HS-5 (cell line): ENCODE results near the gene ALMS1.
"Not testable (repeated sequence)": the region's sequence is repeated elsewhere in the genome, so short reads cannot be mapped to it uniquely, and the experiment has no call there.

Experiments
- DNase-seq: peaks from one replicate; pipeline ENCODE4 v3.0.0-alpha.2; 2012; ENCODE audit warnings: low read depth

ALMS1 gene

DNA sequence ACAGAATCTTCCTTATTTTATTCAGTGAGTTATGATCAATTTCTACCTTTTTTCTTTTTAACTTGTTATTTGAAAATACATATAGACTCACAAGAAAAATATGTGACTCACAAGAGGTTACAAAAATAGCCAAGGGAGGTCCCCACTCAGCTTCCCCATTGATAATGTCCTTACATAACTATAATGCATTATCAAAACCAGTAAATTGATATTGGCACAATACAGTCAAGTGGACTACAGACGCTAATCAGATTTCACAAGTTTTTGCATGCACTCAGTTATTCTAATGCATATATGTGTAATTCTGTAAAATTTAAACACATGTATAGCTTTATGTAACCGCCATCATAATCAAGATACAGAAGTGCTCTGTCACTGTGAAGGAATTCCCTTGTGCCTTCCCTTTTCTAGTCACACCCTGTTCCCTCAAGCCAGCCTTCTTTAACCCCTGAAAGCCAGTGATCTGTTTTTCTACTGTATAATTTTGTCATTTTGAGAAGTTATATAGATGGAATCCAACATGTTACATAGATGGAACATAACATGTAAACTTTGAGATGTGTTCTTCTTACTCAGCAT lies 118.4 kb downstream of the ALMS1 start:
- DNase-seq, result no peak

DNA sequence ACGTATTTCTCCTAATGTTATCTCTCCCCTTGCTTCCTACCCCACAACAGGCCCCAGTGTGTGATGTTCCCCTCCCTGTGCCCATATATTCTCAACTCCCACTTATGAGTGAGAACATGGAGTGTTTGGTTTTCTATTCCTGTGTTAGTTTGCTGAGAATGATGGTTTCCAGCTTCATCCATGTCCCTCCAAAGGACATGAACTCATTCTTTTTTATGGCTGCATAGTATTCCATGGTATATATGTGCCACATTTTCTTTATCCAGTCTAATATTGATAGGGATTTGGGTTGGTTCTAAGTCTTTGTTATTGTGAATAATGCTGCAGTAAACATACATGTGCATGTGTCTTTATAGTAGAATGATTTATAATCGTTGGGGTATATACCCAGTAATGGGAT lies 119.2 kb downstream of the ALMS1 start:
- not testable (repeated sequence) for DNase-seq

DNA sequence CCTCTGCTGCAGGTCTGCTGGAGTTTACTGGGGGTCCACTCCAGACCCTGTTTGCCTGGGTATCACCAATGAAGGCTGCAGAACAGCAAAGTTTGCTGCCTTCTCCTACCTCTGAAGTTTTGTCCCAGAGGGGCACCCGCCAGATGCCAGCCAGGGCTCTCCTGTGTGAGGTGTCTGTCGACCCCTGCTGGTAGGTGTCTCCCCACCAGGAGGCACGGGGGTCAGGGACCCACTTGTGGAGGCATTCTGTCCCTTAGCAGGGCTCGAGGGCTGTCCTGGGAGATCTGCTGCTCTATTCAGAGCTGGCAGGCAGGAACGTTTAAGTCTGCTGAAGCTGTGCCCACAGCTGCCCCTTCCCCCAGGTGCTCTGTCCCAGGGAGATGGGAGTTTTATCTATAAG lies 124.8 kb downstream of the ALMS1 start:
- DNase-seq, result not testable (repeated sequence)

DNA sequence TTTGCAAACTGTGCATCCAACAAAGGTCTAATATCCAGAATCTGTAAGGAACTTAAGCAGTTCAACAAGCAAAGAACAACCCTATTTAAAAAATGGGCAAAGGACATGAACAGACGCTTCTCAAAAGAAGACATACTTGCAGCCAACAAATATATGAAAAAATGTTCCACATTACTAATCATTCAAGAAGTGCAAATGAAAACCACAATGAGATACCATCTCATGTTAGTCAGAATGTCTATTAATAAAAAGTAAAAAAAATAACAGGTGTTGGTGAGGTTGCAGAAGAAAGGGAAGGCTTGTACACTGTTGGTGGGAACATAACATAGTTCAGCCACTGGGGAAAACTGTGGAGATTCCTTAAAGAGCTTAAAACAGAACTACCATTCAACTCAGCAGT lies 130.4 kb downstream of the ALMS1 start:
- DNase-seq, result no peak

DNA sequence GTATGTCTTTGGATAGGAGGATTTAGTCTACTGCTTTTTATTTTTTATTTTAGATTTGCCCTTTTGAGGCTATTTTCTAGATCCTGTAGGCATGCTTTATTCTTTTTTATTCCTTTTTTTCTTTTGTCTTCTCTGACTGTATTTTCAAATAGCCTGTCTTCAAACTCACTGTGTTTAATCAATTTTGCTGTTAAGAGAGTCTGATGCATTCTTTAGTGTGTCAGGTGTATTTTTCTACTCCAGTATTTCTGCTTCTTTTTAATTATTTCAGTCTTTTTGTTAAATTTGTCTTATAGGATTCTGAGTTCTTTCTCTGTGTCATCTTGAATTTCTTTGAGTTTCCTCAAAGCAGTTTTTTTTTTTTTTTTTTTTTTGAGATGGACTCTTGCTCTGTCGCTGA lies 143.1 kb downstream of the ALMS1 start:
- DNase-seq, result no peak

DNA sequence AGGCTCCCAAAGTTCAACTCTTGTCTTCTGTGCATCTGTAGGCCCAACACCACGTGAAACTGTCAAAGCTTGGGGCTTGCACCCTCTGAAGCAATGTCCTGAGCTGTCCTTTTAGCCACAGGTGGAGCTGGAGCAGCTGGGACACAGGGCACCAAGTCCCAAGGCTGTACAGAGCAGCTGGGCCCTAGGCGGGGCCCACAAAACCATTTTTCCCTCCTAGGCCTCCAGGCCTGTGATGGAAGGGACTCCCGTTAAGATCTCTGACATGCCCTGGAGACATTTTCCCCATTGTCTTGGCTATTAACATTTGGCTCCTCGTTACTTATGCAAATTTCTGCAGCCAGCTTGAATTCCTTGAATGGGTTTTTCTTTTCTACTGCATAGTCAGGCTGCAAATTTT lies 145.1 kb downstream of the ALMS1 start:
- not testable (repeated sequence) for DNase-seq

DNA sequence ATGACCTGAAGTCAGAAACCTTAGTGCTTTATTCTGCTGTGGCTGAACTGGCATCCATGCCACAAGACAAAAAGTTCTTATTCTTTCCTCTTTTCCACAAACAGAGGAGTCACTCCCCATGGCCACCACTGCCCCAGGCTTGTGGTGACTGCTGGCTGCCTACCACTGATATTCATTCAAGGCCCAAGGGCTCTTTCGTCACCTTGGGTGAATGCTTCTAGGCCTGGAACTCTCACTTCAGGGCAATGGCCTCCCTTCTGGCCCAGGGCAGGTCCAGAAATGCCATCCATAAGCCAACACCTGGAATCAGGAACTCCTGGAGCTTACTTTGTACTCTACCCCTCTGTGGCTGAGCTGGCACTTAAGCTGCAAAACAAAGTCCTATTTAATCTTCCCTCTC lies 146.7 kb downstream of the ALMS1 start:
- DNase-seq, result no peak

DNA sequence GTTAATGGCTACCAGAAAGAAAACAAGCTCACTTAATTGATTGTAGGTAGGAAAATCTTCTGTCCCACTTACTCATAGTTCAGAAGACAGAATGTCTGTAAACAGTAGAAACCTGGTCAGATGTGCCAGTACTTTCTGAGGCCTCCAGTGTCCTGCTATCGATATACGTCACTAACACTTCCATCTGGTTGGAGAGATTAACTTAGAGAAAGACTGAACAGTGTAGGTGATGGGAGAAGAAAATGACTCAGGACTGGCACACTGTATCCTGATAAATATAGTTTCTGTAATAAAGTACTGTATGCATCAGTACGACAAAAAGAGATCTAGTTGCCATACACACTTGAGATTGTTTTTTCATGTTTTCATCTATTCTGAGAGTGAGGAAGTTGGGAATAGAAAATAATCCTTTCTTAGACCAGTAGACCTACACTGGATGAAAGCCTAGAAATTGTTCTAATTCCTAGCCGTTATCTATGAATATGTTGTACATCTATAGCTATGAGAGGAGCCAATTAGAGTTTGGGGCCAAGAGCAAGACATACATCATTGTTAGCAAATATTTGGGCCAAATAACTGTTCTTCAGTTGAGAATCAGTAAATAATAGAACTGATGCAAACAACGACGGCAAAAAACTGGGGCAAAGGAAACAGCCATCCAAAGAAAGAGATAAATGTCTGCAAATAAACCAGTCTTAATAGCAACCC lies 150.7 kb downstream of the ALMS1 start:
- DNase-seq, result no peak

DNA sequence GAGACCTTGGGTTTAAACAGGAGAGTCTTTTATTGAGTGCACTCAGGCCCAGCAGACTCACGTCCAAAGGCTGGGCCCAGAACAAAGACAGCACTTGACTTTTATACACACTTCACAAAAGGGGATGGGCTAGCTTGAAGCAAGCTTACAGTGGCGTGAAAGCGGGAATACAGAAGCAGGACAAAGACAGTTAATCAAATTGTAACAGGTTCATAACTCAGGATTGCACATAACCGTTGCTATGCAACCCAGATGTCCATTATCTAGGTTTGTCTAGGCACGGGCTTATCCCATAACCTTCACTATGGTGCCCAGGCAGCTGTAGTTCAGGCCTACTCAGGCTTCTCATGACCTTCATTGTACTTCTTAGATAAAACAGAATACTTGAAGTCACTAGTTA lies 175.2 kb downstream of the ALMS1 start:
- not testable (repeated sequence) for DNase-seq

DNA sequence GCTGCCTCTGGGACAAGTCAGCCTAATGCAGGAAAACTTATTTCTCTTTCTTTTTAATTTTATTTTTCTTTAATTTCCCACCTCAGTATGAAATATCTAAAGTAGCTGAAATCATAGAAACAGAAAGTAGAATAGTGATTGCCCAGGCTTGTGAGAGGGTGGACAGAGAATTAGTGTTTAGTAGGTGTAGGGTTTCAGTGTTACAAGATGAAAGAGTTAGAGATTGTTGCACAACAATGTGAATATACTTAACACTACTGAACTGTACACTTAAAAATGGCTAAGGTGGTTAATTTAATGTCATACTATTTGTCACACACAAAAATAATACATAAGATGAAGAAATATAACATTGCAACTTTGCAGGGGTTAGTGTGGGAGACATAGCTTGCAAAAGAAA lies 175.8 kb downstream of the ALMS1 start:
- DNase-seq, result no peak

DNA sequence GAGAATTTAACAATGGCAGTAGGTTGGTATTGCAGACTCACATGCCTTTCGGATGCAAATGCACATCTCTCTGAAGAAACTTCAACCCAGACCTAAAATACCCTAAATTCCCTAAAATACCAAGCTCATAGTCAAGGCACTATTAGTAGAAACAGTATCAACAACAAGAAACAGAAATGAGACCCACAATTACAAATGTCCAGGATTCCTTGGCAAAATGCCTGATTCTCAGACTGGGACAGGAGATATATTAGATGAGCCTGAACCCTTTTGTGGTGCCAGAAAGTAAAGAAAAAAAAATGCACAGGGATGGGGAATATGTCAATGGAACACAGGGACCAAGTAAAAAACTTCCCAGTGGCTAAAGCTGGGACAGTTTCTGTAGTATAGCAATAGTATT lies 179.3 kb downstream of the ALMS1 start:
- no peak for DNase-seq

DNA sequence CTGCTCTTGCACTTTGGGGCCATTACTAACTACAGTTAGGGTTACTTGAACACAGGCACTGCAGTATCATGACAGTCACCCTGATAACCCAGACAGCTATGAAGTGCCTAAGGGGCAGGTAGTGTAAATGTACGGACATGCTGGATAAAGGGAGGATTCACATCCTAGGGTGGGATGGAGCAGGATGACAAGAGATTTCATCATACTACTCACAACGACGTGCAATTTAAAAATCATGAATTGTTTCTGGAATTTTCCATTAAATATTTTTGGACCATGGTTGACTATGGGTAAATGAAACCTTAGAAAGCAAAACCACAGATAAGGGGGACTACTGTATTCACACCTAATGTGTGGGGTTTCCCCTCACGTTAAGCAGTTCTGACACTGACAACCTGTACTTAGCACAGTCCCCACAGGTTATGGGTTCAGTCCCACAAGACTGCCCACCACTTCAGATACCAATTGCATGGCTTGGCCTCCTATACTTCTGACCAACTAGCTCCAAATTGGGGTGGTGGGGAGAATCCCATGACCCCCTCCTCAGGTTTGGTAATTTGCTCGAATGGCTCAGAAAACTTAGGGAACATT lies 180.7 kb downstream of the ALMS1 start:
- DNase-seq, result no peak

DNA sequence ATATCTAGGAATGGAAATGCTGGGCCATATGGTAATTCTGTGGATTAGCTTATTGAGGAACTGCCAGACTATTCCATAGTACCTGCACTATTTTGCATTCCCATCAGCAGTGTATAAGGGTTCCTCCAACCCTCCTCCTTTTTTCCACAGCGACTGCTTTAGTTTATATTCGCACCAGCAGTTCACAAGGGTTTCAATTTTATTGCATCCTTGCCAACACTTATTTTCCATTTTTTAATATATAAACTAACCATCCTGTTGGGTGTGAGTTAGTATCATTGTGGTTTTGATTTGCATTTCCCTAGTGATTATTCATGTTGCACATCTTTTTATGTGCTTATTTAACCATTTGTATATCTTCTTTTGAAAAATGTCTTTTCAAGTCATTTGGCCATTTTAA lies 189.6 kb downstream of the ALMS1 start:
- no peak for DNase-seq

DNA sequence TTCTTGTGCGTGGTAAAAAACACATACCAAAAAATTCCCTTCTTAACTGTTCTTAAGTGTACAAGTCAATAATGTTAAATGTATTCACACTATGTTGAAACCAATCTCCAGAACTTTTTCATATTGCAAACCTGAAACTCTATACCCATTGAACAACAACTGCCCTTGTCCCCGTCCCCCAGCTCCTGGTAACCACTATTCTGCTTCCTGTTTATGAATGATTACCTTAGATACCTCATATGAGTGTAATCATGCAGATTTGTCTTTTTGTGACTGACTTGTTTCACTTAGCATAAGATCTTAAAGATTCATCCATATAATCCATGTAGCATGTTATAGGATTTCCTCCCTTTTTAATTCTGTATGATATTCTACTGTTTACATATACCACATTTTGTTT lies 196.7 kb downstream of the ALMS1 start:
- DNase-seq, result no peak

DNA sequence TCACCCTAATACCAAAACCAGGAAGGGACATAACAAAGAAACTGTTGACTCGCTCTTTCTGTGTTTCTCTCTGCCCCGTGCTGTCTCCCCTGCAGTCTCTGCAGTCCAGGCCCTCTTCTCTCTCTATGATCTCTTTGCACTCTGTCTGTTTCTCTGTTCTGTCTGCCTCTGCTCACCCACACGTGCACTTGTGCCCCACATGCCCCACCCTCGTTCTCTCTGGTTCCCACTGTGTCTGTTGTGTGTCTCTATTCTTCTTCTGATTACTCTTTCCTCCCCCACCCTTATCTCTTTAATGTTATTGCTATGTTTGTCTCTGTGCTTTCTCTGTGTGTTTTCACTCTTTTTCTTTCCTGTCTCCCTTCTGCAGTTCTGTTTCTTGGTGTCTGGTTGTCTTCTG lies 202.5 kb downstream of the ALMS1 start:
- DNase-seq, result no peak

DNA sequence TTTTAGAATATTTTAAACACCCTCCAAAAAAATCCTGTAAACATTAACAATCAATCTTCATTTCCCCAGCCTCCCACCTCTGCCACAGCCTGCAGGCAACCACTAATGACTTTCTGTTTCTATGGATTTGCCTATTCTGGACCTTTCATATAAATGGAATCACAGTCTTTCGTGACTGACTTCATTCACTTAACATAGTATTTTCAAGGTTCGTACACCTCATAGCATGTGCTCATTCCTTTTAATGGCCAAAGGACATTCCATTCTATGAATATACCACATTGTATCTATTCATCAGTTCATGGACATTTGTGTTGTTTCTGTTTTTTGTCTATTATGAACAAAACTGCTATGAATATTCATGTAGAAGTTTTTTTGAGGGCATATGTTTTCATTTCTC lies 208.0 kb downstream of the ALMS1 start:
- no peak for DNase-seq

DNA sequence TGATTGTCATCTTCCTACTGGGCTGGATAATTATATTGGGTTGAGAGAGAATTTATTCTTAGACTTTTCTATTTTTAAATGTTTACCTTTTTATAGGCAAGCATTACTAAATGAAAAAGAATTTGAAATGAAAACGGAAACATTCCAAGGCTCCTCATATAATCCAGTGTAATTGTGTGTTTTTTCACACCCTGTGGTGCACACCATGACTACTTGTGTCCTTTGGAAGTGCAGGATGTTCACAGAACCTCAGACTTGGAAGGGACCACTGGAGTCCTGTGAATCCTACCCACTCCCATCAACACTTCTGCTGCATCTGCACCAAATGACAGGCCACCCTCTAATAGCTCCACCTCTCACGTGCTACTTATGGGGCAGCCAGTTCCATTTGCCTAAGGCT lies 208.6 kb downstream of the ALMS1 start:
- no peak for DNase-seq

DNA sequence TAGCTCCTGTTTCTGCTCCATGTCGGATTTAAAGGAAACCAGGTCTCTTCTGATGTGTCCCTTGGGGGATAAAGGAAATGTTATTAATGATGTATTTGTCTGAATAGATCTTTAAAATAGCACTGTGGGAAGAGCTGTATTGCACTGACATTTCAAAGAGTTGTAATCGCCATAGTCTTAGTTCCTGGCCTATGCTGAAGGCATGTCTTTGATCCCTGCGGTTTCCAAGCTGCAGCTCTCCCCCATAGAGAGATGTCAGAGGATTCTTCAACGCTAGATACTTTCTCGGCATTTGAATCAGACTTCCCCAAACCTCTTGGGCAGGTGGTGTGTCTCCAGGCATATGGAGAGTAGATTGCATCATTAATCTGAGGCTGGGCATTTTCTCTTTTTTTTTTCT lies 216.1 kb downstream of the ALMS1 start:
- no peak for DNase-seq

DNA sequence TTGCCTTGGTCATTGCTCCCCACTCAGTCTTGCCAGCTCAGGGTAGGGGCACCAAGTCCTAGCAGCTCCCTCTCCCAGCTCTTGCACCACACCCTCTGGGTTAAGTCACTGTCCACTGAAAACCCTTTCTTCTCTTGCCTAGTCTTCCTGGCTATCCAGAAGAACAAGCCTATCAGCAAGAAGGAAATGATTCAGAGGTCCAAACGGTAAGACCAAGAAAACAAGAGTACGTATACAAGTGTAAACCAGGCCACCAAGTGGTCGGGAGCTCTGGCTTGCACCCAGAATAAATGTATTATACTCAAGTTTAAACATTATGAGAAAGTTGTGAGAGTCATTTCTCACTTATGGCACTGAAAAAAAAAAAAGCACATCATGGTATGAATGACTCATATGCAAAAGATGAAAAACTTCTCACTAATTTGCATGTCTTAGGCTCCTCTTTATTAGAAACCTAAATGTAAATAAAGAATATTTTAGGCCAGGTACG lies 217.5 kb downstream of the ALMS1 start:
- DNase-seq, result peak; percentile 32

DNA sequence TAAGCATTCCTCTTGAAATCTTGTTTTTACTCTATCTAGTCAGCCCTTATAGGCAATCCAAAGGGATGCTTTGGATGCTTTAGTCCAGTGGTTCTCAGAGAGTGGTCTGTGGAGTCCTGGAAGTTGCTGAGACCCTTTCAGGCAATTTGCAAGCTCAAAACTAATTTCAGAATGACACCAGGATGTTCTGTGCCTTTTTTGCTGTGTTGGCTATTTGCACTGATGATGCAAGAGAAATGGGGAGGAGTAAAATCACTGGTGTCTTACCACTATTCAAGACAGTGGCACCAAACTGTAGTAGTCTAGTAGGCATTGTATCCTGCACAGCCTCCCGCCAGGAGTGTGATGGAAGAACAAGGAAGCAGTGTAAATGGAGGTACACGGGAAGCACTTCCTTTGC lies 219.0 kb downstream of the ALMS1 start:
- not testable (repeated sequence) for DNase-seq

DNA sequence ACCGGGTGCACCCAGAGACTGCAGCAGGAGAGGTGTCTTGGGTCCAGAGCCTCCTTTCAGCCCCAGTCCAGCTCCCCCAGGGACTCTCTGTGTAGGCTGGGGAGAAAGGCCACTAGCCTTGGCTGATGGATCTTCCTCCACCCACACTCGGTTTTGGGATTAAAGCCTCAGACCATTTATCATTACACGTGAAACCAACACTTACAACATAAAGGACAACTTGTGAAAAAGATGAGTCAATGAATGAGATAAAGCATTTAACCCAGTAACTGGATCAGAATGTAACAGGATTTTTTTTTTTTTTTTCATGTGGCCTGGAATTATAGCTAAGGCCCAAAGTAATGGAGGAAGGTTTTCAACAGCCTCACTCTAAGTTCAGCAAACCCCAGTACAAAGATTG lies 224.5 kb downstream of the ALMS1 start:
- no peak for DNase-seq

DNA sequence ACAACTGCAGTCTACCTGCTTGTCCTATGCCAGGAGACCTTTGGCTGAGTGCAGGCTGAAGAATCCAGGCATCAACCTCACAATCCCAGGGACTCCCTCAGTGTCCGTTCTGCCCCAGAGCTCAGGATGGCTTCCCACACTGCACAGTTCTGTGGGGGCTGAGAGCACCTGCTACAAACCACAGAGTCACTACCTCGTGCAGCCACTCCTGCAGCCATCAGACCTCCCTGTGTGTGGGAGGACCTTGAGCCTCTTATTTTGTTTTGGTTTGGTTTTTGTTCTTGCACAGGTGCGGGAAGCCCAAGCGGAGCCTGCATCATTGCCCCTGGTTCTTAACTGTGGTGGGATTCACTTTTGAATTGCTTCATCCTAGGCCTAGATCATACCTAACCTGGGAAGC lies 225.6 kb downstream of the ALMS1 start:
- no peak for DNase-seq

DNA sequence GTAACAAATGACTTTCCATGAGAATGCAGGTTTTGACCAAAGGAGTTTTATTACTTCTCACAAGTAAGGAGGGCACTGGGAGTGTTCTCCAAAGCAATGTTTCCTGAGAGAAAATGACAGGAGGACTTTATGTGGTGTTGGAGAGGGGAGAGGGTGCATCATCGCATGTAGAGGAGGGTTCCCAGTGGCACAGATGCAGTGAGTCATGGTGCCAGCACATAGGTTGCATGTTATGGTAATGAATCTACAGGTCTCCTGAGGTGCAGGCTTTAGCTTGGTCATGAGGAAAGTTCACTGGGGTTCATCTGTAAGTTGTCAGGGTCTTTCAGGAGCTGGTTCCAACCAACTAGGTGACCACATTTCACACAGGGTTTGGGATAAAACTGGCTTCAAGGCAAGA lies 226.2 kb downstream of the ALMS1 start:
- DNase-seq, result no peak

DNA sequence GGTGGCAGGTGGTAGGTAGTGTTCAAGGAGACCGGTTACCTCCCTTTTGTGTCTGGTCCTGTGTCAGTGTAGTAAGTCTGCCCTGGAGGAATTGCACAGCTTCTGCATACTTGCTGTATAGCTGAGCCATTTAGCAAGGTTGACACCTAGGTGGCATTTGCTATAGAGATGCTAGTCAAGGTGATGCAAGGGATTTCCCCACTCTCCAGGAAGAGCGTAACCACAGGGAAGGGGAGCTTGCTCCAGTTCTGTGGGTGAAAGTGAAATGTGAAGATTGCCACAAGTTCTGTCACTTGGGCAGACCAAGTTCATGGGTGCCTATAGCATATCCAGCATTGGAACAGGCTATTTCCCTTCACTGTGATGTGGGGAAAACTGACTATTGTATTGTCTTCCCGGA lies 228.5 kb downstream of the ALMS1 start:
- DNase-seq, result no peak
